Mesothelial cell of epicardium (in vitro differentiated cells): ENCODE data around the gene PLEKHG7. TPM values are rescaled to one million over a fixed set of nuclear protein-coding genes. Genes with fewer than 3 reads are reported as not detected.

Experiments
- DNase-seq, 2 experiments: peaks; one replicate each; pipeline ENCODE4 v3.0.0; 2021; ENCODE audit warnings: low spot score in 2 of 2; ENCODE audit not compliant: unreplicated experiment in 2 of 2
- H3K27ac Mint-ChIP-seq: 2 replicates; pipeline ENCODE4 v1.8.0; 2021; ENCODE audit warnings: mixed read lengths
- H3K27me3 Mint-ChIP-seq: 2 replicates; pipeline ENCODE4 v1.8.0; 2021; ENCODE audit warnings: low read depth, mixed read lengths
- H3K36me3 Mint-ChIP-seq: 2 replicates; pipeline ENCODE4 v1.8.0; 2021; ENCODE audit warnings: mixed read lengths
- H3K4me1 Mint-ChIP-seq: 2 replicates; pipeline ENCODE4 v1.8.0; 2021; ENCODE audit warnings: mixed read lengths
- H3K4me3 Mint-ChIP-seq: 2 replicates; pipeline ENCODE4 v1.8.0; 2021; ENCODE audit warnings: mild to moderate bottlenecking, moderate library complexity, mixed read lengths
- H3K9me3 Mint-ChIP-seq: 2 replicates; pipeline ENCODE4 v1.8.0; 2021; ENCODE audit warnings: mixed read lengths
- total RNA-seq: library from RNA; stranded (reverse); gene quantifications from 3 replicates; pipeline ENCODE4 v1.2.1, GENCODE V29; 2021
- TF ChIP-seq, protein P1 (sequence below): fragments of 200-600 bp; sonication (generic); IDR thresholded peaks from one replicate; pipeline ENCODE4 v1.5.0; 2021; ENCODE audit warnings: antibody characterized with exemption; ENCODE audit not compliant: unreplicated experiment

The PLEKHG7 gene
- total RNA-seq, 1 donor from 2014 or later: not detected

DNA sequence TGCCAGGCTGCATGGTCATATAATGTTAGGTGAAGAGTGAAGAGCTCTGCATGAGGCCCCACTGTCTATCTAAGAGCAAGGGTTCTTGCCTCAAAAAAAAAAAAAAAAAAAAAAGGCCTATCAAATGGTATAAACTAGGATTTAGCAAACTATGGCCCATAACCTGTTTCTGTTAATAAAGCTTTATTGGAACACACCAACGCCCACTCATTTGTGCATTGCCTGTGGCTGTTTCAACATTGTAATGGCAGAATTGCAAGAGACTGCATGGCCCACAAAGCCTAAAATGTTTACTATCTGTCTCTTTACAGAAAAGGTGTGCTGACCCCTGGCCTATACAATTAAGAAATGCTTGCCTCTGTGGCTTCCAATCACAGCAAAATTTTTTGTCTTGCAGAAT is 12.8 kb downstream of the PLEKHG7 start:
- Mint-ChIP-seq H3K27ac (no peak overlapping the region), H3K36me3 (no peaks in the 10 kb centered on the region), H3K27me3 (no peaks in the 10 kb centered on the region), H3K4me1 (peaks cover 6% of the 10 kb centered on the region), H3K4me3 (no peak overlapping the region), H3K9me3 (peaks cover 21% of the 10 kb centered on the region)
- no peak for DNase-seq
- TF ChIP-seq, protein P1, sequence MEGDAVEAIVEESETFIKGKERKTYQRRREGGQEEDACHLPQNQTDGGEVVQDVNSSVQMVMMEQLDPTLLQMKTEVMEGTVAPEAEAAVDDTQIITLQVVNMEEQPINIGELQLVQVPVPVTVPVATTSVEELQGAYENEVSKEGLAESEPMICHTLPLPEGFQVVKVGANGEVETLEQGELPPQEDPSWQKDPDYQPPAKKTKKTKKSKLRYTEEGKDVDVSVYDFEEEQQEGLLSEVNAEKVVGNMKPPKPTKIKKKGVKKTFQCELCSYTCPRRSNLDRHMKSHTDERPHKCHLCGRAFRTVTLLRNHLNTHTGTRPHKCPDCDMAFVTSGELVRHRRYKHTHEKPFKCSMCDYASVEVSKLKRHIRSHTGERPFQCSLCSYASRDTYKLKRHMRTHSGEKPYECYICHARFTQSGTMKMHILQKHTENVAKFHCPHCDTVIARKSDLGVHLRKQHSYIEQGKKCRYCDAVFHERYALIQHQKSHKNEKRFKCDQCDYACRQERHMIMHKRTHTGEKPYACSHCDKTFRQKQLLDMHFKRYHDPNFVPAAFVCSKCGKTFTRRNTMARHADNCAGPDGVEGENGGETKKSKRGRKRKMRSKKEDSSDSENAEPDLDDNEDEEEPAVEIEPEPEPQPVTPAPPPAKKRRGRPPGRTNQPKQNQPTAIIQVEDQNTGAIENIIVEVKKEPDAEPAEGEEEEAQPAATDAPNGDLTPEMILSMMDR: no peak

DNA sequence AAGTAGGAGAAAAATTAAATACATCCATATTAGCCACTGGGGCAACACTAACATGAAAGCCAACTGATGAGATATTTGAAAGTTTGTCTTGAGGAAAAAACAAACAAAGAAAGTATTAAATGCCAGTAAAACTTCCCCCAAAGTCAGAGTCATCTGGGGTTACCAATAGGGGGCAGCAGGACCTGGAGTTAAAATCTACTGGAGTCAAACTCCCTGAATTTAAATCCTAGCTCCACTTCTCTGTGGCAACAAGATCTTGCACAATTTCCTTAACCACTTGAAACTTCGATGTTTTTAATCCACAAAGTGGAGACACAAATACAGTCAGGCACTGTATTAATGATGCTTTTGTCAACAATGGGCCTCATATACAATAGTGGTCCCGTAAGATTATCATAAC is 14.4 kb downstream of the PLEKHG7 start:
- no peaks in the 10 kb centered on the region for H3K36me3 Mint-ChIP-seq
- H3K4me3 Mint-ChIP-seq: no peak overlapping the region
- DNase-seq: no peak
- no peak overlapping the region for H3K27ac Mint-ChIP-seq
- peaks cover 16% of the 10 kb centered on the region for H3K9me3 Mint-ChIP-seq
- peaks cover 6% of the 10 kb centered on the region for H3K4me1 Mint-ChIP-seq
- TF ChIP-seq, protein P1: peak; percentile 15
- no peaks in the 10 kb centered on the region for H3K27me3 Mint-ChIP-seq

DNA sequence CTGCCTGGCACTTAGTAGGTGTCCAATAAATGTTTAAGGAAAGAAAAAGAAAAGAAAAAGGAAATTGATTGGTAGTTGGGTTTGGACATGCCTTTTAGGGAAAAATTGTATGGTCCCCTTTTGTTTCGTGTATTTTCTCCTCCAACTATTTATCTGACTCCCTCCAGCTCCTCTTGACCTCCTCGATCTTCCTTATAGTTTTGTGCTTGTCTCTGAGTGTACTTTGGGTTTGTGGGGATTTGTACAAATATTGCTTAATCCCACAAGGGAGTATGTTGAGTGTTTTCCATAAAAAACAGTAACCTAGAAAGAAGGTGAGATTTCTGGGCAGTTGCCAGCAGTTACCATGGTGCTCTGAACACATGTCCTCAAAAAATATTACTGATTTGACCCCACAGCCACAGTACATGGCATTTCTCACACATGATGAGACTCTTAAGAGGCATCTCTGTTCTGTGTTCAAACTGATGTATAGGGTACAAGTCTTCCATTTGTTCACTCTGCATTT is 15.7 kb downstream of the PLEKHG7 start:
- DNase-seq: no peak
- Mint-ChIP-seq H3K27me3 (no peaks in the 10 kb centered on the region), H3K4me1 (peaks cover 10% of the 10 kb centered on the region), H3K27ac (no peak overlapping the region), H3K36me3 (no peaks in the 10 kb centered on the region), H3K9me3 (peaks cover 9% of the 10 kb centered on the region), H3K4me3 (no peak overlapping the region)
- TF ChIP-seq, protein P1: no peak

DNA sequence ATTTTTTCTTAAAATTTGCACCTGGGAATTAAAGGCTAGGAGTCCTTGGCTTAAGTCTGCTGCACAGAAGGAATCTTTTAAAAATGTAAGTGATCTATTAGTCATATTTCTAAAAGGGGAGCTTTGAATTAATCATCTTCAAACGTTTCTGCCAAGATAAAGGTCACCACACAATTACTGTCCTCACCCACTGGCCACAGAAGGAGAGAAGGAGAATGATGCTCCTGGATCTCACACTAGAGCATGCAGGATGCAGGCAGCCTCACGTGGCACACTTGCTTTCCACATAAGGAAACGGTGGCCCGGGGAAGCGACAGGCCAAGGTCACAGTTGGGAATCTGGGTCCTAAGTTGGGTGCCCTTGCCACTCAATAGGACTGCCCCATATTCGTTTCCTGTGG is 16.9 kb downstream of the PLEKHG7 start:
- TF ChIP-seq, protein P1: no peak
- Mint-ChIP-seq H3K36me3 (no peaks in the 10 kb centered on the region), H3K27me3 (no peaks in the 10 kb centered on the region), H3K27ac (no peak overlapping the region), H3K4me1 (peaks cover 10% of the 10 kb centered on the region), H3K4me3 (no peak overlapping the region), H3K9me3 (peaks cover 11% of the 10 kb centered on the region)
- no peak for DNase-seq

DNA sequence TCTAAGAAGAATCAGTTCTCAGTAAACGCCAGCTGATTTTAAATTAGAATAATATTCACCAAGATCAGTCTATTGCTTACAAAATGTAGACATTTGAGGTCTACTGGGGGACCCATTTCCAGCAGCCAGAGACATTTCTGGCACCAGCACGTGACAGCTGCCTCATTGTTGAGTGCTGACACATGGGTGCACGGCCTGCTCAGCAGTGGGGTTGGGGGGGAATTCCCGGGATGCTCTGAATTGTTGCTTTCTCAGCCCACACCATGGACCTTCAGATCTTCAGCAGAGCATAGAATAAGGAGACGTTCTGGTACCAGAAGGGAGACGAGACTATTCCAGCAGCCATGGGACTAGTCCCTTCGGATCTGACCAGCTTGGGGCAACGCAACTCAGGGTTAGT is 18.3 kb downstream of the PLEKHG7 start:
- DNase-seq: no peak
- H3K27ac Mint-ChIP-seq: no peak overlapping the region
- peaks cover 10% of the 10 kb centered on the region for H3K4me1 Mint-ChIP-seq
- peaks cover 14% of the 10 kb centered on the region for H3K9me3 Mint-ChIP-seq
- no peak overlapping the region for H3K4me3 Mint-ChIP-seq
- TF ChIP-seq, protein P1: no peak
- no peaks in the 10 kb centered on the region for H3K36me3 Mint-ChIP-seq
- H3K27me3 Mint-ChIP-seq: no peaks in the 10 kb centered on the region

DNA sequence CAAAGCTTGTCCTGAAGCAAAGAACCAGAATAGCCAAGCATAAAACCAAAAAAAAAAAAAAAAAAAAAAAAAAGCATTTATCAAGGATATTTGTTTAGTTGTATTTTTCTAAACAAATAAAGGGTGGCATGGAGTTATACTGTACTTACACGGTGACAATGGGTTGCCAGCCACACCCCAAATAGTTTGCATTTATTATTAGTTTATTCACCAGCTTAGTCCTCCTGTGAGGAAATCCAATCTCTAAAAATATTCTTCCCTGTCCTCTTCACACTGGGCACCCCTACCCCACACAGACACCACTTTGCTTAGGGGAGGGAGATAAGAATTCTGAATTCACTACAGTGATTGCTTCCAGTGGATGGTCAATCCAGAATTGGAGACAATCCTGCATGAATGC is 18.9 kb downstream of the PLEKHG7 start:
- H3K27me3 Mint-ChIP-seq: peaks cover 2% of the 10 kb centered on the region
- H3K4me3 Mint-ChIP-seq: no peak overlapping the region
- TF ChIP-seq, protein P1: no peak
- H3K4me1 Mint-ChIP-seq: peaks cover 10% of the 10 kb centered on the region
- peaks cover 14% of the 10 kb centered on the region for H3K9me3 Mint-ChIP-seq
- H3K27ac Mint-ChIP-seq: no peak overlapping the region
- no peaks in the 10 kb centered on the region for H3K36me3 Mint-ChIP-seq
- no peak for DNase-seq
